ENCODE results near the gene ASCL2. TPM values are rescaled to one million over a fixed set of nuclear protein-coding genes. Genes with fewer than 3 reads are reported as not detected.

ASCL2 gene
- total RNA-seq, 1 donor from 2014 or later = 2.2 TPM

GRCh38 chr11:2273311-2273710 lies 2.9 kb upstream of the ASCL2 start:
- TF ChIP-seq, protein P1, sequence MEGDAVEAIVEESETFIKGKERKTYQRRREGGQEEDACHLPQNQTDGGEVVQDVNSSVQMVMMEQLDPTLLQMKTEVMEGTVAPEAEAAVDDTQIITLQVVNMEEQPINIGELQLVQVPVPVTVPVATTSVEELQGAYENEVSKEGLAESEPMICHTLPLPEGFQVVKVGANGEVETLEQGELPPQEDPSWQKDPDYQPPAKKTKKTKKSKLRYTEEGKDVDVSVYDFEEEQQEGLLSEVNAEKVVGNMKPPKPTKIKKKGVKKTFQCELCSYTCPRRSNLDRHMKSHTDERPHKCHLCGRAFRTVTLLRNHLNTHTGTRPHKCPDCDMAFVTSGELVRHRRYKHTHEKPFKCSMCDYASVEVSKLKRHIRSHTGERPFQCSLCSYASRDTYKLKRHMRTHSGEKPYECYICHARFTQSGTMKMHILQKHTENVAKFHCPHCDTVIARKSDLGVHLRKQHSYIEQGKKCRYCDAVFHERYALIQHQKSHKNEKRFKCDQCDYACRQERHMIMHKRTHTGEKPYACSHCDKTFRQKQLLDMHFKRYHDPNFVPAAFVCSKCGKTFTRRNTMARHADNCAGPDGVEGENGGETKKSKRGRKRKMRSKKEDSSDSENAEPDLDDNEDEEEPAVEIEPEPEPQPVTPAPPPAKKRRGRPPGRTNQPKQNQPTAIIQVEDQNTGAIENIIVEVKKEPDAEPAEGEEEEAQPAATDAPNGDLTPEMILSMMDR (IDR thresholded peaks at IDR 0.05) = no peak
- ATAC-seq = no peak
- Histone ChIP-seq H3K4me3 (no peak overlapping the region), H3K27me3 (peaks cover 29% of the 10 kb centered on the region), H3K4me1 (peaks cover 12% of the 10 kb centered on the region), H3K27ac (no peak overlapping the region), H3K9me3 (no peaks in the 10 kb centered on the region), H3K36me3 (no peaks in the 10 kb centered on the region)
- intact Hi-C loops (cut with DNase I) = no loop called here
- DNase-seq = peak; percentile 41

- H3K9me3 ChIP-seq = no peaks in the 10 kb centered on the region
- intact Hi-C loops (cut with DNase I) = no loop called here
- H3K36me3 ChIP-seq = no peaks in the 10 kb centered on the region
- H3K27ac ChIP-seq = no peak overlapping the region
- ATAC-seq (no peak), DNase-seq (no peak)
- peaks cover 12% of the 10 kb centered on the region for H3K4me1 ChIP-seq
- peaks cover 29% of the 10 kb centered on the region for H3K27me3 ChIP-seq
- no peak overlapping the region for H3K4me3 ChIP-seq
- TF ChIP-seq, protein P1 (IDR thresholded peaks at IDR 0.05) = no peak
Observed at GRCh38 chr11:2272946-2273280, 2.5 kb upstream of the ASCL2 start.

- H3K36me3 ChIP-seq = no peaks in the 10 kb centered on the region
- peaks cover 29% of the 10 kb centered on the region for H3K27me3 ChIP-seq
- H3K4me1 ChIP-seq = peaks cover 12% of the 10 kb centered on the region
- intact Hi-C loops (cut with DNase I) = no loop called here
- no peak overlapping the region for H3K4me3 ChIP-seq
- no peak overlapping the region for H3K27ac ChIP-seq
- ATAC-seq = no peak
- H3K9me3 ChIP-seq = no peaks in the 10 kb centered on the region
- DNase-seq = peak; percentile 42
- TF ChIP-seq, protein P1 (IDR thresholded peaks at IDR 0.05) = no peak
Observed at GRCh38 chr11:2272228-2272945, 2.0 kb upstream of the ASCL2 start.

- Histone ChIP-seq H3K36me3 (no peaks in the 10 kb centered on the region), H3K4me1 (peaks cover 12% of the 10 kb centered on the region), H3K27me3 (peaks cover 29% of the 10 kb centered on the region), H3K4me3 (peak overlapping the region; percentile 21), H3K9me3 (no peaks in the 10 kb centered on the region), H3K27ac (no peak overlapping the region)
- intact Hi-C loops (cut with DNase I) = no loop called here
- DNase-seq (peak; percentile 64), ATAC-seq (no peak)
- TF ChIP-seq, protein P1 (IDR thresholded peaks at IDR 0.05) = no peak
Observed at GRCh38 chr11:2271327-2272227, 1.2 kb upstream of the ASCL2 start.

DNA sequence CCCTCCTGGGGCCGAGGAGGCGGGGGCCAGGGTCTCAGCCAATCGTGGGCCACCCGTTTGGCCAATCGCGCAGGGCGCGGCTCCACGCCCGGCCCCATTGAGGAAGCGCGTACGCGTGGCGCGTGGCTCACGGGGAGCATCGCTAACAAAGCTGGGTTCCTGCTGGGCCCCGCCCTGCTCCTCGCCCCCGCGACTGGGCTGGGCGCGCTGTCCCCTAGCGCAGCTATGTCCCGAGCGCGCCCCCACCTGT lies 614 bp upstream of the ASCL2 start:
- no peaks in the 10 kb centered on the region for H3K36me3 ChIP-seq
- intact Hi-C loops (cut with DNase I) = no loop called here
- peak; percentile 68 for ATAC-seq
- peak overlapping the region; percentile 21 for H3K4me3 ChIP-seq
- H3K27ac ChIP-seq = no peak overlapping the region
- peaks cover 29% of the 10 kb centered on the region for H3K27me3 ChIP-seq
- peaks cover 12% of the 10 kb centered on the region for H3K4me1 ChIP-seq
- TF ChIP-seq, protein P1 (IDR thresholded peaks at IDR 0.05) = no peak
- no peaks in the 10 kb centered on the region for H3K9me3 ChIP-seq
- peak; percentile 85 for DNase-seq

Data from upper lobe of right lung (tissue), 1 donor.